SK-N-SH treated with all-trans-retinoic acid at 6 μM for 48 hours (cell line): Measurements from ENCODE around the gene HEPN1.

ENCODE experiments used
- ARNTL ChIP-seq: fragments of 450-650 bp; formaldehyde crosslinking; IDR thresholded peaks from 2 replicates; pipeline ENCODE4 v1.5.0; 2020; ENCODE audit warnings: low read depth, mild to moderate bottlenecking, moderate library complexity, borderline replicate concordance
- RARB ChIP-seq: fragments of 250-450 bp; sonication (Bioruptor Pico); IDR thresholded peaks from 2 replicates; pipeline ENCODE4 v1.8.0; 2021; ENCODE audit warnings: mild to moderate bottlenecking, moderate library complexity
- ZFP3 ChIP-seq: fragments of 250-450 bp; sonication (Bioruptor Pico); IDR thresholded peaks from 2 replicates; pipeline ENCODE4 v1.5.0; 2020; ENCODE audit warnings: mild to moderate bottlenecking, moderate library complexity
- TF ChIP-seq, protein P1 (sequence below): fragments of 250-450 bp; sonication (Bioruptor Pico); IDR thresholded peaks from 2 replicates; pipeline ENCODE4 v1.5.1; 2020; ENCODE audit warnings: low read depth, mild to moderate bottlenecking, moderate library complexity

DNA sequence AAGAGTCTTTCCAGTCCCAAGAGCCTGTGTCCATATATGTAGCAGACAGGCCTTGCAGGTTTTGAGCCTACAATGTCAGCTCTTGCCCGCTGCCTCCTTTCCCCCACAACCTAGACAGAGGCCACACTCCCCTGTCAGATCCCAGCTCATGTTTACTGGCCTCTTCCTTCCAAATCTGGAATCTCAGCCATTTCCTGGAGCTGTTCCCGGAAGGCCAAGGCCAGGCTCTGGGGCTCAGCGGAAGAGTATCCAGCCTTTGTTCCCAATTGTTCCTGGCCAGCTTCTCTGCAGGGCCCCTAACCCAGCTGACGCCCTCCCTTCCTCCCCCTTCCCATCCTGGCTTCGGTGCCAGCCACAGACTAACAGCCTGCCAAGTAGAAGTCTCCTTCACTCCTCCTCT is 20.3 kb upstream of the HEPN1 start:
- TF ChIP-seq ARNTL (CRISPR knock-in tag) (no peak), RARB (CRISPR knock-in tag) (no peak), ZFP3 (no peak)
- TF ChIP-seq, protein P1, sequence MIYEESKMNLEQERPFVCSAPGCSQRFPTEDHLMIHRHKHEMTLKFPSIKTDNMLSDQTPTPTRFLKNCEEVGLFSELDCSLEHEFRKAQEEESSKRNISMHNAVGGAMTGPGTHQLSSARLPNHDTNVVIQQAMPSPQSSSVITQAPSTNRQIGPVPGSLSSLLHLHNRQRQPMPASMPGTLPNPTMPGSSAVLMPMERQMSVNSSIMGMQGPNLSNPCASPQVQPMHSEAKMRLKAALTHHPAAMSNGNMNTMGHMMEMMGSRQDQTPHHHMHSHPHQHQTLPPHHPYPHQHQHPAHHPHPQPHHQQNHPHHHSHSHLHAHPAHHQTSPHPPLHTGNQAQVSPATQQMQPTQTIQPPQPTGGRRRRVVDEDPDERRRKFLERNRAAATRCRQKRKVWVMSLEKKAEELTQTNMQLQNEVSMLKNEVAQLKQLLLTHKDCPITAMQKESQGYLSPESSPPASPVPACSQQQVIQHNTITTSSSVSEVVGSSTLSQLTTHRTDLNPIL (CRISPR knock-in tag) = no peak
